Measurements from ENCODE around the gene F2RL2.
"Not testable (repeated sequence)": the region's sequence is repeated elsewhere in the genome, so short reads cannot be mapped to it uniquely, and the experiment has no call there.

The F2RL2 gene

DNA sequence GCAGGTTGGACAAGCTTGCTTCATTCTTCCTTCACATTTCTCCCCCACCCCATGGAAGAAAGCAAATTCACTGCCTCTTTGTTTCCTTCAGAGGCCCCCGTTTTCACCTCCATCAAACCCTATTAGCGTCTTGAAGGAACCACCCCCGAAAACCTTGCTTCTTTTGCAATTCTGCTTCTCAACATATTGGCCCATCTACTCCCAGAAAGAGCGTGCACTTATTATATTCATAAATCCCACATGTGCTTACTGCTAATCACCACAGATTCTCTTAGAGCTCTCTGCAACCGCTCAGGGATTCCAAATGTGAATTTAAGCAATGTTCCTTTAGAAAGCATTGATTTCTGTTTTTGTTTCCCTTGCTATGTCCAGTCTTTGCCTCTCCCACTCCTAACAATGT lies 1.1 kb downstream of the F2RL2 start:
- DNase-seq (ENCODE audit: low read depth): no peak

DNA sequence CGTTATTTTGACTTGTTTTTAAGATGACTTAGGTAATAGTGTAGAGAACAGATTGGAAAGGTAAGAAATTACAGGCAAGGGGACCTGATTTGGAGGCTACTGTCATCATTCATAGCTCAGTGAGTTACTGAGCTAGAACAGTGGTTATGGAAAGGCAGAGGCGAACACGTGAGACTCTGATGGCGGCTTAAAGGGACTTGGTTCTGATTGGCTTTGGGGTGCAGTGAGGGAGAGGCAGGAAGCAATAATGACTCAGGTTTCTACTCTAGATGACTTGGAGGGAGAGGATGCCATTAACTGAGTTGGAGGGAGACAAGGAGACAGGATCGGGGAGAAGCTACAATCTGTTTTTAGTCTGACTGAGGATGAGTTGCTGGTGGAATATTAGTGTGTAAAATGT lies 3.0 kb downstream of the F2RL2 start:
- no peak for DNase-seq (ENCODE audit: low read depth)

DNA sequence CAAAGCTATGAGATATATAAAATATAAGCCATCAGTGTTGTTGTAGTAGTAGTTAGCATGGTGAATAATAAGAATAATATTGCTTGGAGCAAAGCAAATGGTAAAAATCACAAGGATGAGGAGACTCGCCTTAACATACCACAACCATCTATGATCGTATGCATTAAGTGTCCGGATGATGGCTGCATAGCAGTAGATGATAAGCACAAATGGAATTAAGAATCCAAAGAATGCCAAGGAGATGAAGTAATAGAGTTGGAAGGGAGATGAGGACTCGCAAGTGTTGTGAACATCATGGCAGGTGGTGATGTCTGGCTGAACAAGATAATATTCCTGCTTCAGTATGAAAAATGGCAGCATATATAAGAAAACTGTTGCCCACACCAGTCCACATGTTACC lies 5.5 kb downstream of the F2RL2 start:
- no peak for DNase-seq (ENCODE audit: low read depth)

DNA sequence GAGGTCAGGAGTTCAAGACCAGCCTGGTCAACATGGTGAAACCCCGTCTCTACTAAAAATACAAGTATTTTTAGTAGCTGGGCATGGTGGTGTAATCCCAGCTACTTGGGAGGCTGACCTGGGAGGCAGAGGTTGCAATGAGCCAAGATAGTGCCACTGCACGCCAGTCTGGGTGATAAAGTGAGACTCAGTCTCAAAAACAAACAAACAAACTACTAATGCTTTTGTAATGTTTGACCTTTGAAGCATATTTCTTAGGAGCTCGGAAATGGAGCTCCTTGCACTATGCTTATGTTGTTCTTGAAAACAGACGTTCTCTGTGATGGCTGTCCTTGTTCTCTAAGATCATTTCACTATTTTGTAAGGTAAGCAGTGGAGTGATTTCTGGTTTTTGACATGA lies 6.0 kb downstream of the F2RL2 start:
- no peak for DNase-seq (ENCODE audit: low read depth)

DNA sequence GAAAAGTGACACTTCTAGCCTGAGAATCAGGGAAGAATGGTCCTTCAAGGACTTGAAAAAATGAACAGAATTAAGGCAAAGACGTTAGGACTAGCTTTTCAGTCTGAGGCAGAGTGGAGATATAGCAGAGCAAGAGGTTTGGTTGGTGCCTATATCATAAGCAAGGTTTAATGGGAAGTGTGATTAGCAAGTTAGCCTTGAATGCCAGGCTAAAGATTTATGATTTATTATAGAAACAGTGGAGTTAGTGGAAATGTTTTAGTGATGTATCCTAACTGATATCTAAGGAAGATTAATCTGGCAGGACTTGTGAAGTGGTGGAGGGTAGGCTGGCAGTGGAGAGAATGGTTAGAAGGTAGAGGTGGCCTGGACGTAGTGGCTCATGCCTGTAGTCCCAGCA lies 7.0 kb downstream of the F2RL2 start:
- no peak for DNase-seq (ENCODE audit: low read depth)

DNA sequence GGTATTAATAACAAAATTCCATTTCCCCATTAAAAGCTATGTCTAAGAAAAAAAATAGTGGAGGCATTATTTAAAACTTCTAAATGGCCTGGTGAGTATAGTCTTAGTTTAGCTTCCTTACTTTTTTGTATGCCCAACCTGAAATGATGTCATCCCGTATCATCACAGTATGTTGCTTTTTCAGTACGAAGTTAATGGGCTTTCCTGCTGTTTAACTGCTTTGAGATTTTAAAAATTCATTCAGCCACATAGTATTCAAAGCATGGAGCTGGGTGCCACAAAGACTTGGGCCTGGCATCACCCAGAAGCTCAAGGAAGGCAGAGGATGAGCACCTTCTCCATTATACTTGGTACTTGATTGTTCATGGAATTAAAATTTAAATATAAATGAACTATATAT lies 7.4 kb downstream of the F2RL2 start:
- no peak for DNase-seq (ENCODE audit: low read depth)

DNA sequence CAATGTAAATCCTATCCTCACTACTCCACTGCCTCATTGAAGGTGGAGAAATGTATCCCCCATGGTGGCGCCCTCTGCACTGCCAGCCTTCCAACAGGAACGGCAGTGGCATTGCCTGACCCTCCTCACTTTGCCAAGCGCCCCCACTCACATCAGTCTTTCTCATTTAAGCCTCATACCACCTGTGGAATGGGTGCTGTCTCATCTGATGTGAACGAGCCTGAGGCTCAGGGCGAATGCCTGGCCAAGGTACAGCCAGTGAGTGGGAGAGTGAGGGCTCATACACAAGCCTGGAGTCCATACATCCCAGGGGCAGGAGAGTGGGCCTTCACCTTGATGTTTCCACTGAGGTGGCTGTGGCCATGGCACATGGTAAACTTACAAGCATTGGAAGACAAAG lies 10.3 kb downstream of the F2RL2 start:
- DNase-seq (ENCODE audit: low read depth): no peak

DNA sequence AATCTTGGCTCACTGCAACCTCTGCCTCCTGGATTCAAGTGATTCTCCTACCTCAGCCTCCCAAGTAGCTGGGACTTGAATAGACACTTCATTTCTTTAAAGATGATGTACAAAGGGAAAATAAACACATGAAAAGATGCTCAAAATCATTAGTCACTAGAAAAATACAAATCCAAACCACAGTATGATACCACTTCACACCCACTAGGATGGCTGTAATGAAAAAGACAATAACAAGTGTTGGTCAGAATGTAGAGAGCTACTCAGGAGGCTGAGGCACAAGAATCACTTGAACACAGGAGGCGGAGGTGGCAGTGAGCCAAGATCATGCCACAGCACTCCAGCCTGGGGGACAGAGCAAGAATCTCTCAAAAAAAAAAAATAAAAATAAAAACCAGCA lies 13.0 kb downstream of the F2RL2 start:
- DNase-seq (ENCODE audit: low read depth): no peak

DNA sequence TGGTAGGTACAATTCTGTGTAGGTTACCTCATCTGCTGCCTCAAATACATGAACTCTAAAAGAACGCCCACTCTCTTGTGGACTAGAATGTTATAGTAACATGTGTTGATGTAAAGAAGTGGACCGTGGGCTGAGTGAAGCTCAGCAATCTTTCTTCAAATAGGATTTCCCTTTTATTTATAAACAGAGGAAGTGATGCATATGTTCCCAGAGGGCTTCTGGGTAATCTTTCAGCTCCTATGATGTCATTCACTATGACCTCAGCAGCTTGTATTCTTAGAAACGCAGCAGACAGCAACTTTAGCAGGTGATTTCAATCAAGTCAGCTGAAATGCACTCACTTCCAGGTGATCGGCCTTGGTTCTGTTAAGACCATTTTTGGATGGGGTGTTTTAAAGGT lies 14.4 kb downstream of the F2RL2 start:
- DNase-seq (ENCODE audit: low read depth): no peak

DNA sequence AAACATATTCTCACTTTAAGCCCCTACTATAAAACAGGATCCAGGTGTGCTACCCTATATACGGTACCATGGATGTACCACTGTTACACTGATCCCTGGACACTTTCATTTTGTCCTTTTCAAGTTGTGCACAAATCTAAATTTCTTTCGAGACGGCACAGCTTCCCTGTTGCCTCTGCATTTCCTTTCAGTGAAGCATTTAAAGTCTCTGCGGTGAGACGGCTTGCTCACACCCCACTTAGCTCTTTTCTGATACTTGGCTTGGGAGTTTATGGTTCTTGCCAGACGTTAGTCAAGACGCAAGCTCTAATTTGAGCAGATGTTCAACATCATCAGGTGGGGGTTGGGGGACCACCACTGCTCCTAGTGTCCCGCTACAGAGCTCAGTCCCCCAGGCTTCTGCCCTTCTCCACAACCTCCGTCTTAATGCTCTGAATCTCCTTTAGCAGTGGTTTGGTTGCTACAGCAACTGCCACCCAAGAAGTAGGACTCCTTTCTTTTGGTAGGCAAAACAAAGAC lies 15.8 kb downstream of the F2RL2 start:
- no peak for DNase-seq (ENCODE audit: low read depth)

DNA sequence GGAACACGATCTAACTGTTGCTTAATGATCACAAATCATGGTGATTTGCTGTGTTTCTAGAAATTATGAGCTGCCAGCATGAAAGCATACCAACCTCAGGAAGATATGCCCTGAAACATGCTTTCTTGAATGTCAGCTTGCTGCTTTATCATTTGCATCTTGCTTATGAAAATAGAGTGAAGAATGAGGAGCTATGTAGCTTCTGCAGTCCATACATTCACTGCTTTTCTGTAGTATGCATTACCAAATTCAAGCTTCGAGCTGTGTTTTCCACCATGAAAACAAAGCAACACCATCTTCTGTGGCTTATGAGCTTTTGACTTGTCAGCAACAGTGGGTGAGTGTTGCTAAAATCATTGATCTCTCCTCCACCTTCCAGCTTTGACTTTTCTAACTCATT lies 16.5 kb downstream of the F2RL2 start:
- no peak for DNase-seq (ENCODE audit: low read depth)

DNA sequence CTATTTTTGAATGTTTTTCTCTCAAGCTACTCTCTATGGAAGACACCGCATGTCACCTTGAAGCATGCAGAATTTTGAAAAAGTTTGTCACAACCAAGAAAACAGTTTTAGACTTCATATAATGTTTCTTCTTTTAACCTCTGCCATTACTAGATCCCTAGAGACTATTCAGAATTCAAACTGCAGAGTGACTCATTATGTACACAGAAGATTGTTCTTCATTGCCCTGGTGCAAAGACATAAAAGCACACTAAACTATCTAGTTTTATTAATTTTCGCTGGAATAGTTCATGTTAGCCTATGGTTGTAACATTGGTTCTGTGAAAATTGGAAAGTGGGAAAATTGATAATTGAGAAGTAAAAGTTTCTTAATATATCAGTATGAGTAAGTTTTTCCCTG lies 18.4 kb downstream of the F2RL2 start:
- no peak for DNase-seq (ENCODE audit: low read depth)

DNA sequence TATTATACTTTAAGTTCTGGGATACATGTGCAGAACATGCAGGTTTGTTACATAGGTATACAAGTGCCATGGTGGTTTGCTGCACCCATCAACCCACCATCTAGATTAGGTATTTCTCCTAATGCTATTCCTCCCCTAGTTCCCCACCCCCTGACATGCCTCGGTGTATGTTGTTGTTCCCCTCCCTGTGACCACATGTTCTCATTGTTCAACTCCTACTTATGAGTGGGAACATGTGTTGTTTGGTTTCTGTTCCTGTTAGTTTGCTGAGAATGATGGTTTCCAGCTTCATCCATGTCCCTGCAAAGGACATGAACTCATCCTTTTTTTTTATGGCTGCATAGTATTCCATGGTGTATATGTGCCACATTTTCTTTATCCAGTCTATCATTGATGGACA lies 19.2 kb downstream of the F2RL2 start:
- DNase-seq (ENCODE audit: low read depth): not testable (repeated sequence)

DNA sequence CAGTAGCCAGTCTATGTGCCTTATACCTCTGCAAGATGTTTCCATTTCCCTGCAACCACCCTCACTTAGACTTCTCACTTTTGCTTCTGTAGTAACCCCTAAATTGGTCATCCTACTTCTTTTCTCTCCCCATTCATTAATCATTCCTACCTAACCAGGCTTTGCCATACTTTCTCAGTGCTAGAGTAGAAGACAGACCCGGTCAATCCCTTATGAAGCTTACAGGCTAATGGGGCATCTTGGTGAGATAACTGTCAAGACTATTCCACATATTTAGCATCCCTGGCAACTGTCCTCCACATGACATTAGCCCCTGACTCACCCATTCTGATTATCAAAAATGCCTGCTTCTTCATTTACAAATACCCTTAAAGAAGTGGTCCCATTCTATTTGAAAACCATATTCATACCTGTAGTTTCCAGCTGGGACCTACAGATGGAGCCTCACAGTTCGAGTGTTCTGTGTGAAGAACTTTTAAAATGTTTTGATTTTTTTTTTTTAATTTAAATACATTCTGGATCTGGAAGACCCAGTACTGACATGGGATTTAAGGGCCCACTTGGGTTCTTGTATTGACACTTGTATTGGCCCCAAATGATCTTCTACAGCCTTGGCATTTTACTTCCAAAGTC lies 21.0 kb downstream of the F2RL2 start:
- DNase-seq (ENCODE audit: low read depth): no peak

DNA sequence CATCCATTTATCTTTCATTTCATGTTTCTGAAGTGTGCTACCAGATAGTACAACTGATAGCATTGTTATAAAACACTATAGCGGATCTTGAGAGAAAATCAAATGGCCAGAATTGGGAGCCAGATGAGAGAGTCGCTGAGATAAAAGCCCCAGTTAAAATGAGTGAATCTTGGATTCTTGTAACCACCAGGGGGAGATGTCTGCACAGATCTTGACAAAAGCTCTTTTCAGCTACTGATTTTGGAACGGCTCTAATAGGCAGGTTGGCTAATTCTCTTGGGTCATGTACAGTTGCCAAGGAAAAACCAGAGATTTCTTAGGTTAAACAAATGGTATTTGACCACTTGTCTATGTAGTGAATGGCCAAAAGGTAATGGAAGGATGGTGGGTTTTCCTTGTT lies 21.7 kb downstream of the F2RL2 start:
- DNase-seq (ENCODE audit: low read depth): no peak

DNA sequence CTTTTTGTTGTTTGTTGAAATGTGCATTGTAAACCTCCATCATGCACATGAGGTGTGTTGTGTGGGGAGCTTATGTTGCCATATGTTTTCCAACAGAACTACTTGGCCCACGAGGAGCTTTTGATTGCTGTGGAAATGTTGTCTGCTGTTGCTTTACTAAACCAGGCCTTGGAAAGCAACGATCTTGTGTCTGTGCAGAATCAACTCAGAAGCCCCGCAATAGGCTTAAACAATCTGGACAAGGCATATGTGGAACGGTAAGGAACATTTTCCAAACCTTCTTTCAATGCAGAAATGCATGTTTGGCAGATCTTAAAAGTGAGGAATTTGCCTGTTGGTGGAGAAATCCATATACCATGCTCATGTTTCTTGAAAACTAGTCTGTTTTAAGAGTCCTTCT lies 22.5 kb downstream of the F2RL2 start:
- DNase-seq (ENCODE audit: low read depth): no peak

DNA sequence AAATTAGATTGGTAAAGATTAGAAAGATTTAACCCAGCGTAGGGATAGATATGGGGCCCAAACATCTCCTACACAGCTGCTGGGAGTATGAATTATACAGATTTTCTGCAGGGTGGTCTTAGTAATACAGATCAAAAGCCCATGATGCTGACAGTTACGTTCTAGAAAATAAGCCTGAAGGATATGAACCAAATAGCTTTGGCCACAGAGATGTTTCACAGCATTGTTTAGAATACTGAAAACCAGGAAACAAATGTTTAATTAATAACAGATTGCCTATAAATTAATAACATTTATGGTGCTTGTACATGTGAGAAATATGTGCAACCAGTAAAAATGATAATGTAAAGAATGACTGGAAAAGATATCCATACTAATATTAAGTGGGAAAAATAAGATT lies 24.7 kb downstream of the F2RL2 start:
- DNase-seq (ENCODE audit: low read depth): no peak

DNA sequence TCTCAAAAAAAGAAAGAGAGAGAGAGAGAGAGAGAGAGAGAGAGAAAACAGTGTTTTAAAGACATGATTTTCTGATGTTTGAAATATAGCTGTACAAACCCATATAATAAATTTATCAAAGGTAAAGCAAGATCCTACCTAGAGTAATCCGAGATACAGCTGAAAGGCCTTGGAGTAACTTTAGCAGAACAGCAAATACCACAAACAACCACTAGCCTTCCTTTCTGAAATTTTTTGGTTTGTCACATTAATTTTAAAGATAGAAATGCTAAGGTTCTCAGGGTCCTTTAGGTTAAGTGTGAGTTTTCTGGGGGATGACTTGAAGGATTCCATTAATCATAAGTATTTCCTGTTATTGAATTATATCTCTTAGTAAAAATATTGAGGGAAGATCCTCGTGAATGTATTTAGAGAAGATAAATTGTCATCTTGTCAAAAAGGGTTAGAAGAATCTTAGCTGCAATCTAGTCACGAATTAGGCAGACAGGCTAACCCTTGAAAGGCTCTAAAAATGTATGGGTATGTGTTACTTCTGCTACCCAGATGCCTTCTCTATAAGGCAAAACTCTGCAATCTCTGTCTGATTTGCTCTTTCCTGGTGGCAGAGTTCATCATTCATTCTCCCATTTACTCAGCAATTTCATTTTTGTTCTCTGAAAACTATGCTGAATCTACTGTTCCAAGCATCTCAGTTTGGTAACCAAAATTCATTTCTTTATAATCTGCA lies 27.3 kb downstream of the F2RL2 start:
- DNase-seq (ENCODE audit: low read depth): no peak

DNA sequence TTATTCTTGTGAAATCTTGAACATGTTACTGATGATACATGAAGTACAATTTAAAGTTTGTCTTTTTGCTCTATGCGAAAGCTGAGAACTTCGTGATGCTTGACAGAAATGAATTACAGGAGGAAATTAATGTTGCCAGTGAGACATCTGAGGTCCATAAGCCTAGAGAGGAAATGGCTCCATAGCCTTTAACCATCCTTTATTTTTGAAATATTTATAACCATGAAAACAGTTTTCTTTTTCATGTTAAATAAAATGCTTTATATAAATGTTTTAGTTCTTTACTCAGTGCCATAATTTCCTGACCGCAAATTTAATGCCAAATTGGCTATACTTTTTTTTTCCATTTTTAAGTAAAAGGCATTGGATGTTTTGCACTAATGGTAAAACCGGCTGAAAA lies 29.1 kb downstream of the F2RL2 start:
- DNase-seq (ENCODE audit: low read depth): no peak

DNA sequence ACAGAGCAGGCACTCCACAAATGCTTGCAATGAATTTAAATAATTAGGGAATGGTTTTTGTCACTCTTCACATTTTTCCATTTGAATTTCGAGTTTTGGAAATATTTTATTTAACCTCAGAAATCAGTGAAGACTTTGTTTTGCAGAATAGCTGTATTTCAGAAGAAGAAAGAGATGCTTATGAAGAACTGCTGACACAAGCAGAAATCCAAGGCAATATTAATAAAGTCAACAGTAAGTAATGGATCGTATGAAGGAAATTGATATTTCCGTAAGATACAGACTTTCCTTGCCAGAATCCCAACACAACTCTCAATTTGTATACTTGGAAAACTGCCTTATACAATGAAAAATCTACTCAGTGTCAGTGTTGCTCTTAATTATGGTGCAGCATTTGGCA lies 30.5 kb downstream of the F2RL2 start:
- DNase-seq (ENCODE audit: low read depth): no peak

DNA sequence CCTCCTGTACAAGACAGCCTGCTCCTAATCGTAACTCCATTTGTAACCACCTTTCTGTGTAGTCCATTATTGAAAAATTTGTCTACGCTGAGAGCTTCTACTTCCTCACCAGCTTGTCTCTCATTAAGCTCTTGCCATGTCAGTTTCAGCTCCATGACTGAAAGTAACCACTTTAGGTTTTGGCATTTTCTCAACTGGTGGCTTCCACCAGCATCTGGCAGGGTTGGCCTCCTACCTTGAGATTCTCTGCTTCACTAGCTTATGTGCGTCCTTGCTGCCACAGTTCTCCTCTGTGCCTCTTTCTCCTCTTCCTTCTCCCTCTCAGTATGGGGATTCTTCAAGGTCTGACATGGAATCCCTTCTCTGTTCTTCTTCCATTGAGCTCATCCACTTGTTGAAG lies 31.8 kb downstream of the F2RL2 start:
- no peak for DNase-seq (ENCODE audit: low read depth)

DNA sequence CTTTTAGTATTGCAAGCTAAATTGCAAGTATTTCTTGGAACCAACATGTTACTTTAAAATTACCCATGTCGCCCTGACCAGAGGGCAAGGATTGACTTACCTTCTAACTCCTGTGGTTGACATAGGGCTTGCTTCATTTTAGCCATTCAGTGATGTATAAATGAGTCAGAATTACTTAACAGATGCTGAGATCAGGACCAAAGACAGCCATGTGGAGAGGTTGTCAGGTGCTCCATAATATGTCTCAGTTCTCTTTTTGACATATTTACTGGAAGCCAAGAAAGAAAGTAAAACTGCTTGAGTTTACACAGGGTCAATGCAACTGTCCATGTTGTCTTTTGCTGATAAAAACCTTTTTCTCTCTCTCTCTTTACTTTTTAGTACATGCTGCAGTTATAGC lies 33.2 kb downstream of the F2RL2 start:
- no peak for DNase-seq (ENCODE audit: low read depth)

DNA sequence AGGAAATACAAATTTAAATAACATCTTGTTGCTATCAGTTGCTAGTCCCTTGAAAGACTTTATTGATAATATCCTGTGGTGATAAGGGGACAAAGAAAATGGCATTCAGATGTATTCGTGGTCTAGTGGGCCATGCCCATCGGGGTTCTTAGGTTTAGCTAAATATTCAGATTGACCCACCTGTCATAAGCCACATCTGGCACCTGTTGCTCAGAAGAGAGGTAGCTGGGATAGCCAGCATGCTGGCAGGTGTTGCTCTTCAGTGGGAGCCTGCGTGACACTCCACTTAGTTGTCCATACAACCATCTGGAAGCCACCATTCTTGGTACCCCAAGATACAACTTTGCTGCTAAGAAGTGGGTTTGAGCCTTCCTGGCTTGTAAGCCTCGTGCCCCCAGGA lies 36.7 kb downstream of the F2RL2 start:
- no peak for DNase-seq (ENCODE audit: low read depth)

DNA sequence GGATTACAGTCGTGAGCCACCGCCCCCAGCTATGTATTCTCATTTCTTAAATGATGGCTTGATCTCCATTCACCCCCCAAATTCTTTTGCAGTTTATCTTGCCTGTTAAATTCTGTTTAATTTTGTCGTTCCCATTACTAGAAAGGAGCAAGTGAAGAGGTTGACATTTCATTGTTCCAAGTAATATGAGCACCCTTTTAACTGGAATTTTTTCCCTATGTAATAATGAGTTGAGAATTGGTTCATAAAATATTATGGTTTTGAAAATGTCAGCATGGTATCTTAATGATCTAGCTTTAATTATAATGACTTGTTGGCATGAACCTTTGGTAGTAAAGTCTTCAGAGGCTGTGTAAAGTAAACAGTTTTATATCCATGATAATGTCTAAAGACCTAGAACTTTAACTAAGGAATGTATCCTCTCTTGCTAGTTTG lies 37.4 kb downstream of the F2RL2 start:
- no peak for DNase-seq (ENCODE audit: low read depth)
